SK-N-SH (cell line): ENCODE measurements around the gene TIGAR. TPM values are rescaled to one million over a fixed set of nuclear protein-coding genes. Genes with fewer than 3 reads are reported as not detected.

ENCODE experiments used
- CTCF ChIA-PET: fragments of 300-600, 350-600 bp; formaldehyde crosslinking; extraction: SDS; loops from one replicate; lab custom pipeline; 2021; lab: Yijun Ruan, JAX
- POLR2A ChIA-PET: fragments of 350-600 bp; sonication (Branson Sonifier 250); formaldehyde crosslinking; extraction: SDS; loops from one replicate; lab custom pipeline; 2020; ENCODE audit warnings: antibody characterized with exemption, inconsistent platforms; lab: Yijun Ruan, JAX
- DNase-seq: peaks from one replicate; pipeline ENCODE4 v3.0.0; 2012
- H2AFZ ChIP-seq: fragments of 200-600 bp; sonication (generic); 2 replicates; pipeline ENCODE4 v1.8.1; 2016; ENCODE audit warnings: antibody characterized with exemption, mild to moderate bottlenecking, low read depth
- H3F3A ChIP-seq: fragments of 200-600 bp; sonication (generic); replicated peaks from 2 replicates; pipeline ENCODE3; 2016; ENCODE audit warnings: antibody characterized with exemption, mild to moderate bottlenecking; ENCODE audit not compliant: insufficient read depth
- H3K27ac ChIP-seq, 2 experiments: fragments of 200-500 bp in 1 of 2; fragments of 200-600 bp in 1 of 2; sonication (Bioruptor generic) in 1 of 2; sonication (generic), shearing (Covaris generic) in 1 of 2; 2 replicates each; pipeline versions ENCODE4 v1.5.1 to v1.6.1; 2014 to 2016; ENCODE audit warnings: low read depth in 2 of 2, inconsistent platforms in 1 of 2, low read length in 1 of 2, mild to moderate bottlenecking in 1 of 2, mixed read lengths in 1 of 2
- H3K27me3 ChIP-seq: fragments of 200-600 bp; sonication (generic), shearing (Covaris generic); 2 replicates; pipeline ENCODE4 v1.6.1; 2016; ENCODE audit warnings: mixed run types; ENCODE audit not compliant: insufficient read depth
- H3K36me3 ChIP-seq, 2 experiments: fragments of 200-500 bp in 1 of 2; fragments of 200-600 bp in 1 of 2; sonication (Bioruptor generic) in 1 of 2; sonication (generic) in 1 of 2; replicated peaks in 1 of 2; 2 replicates each; pipeline versions ENCODE3 to v1.5.1; 2014 to 2016; ENCODE audit warnings: low read length in 1 of 2, mild to moderate bottlenecking in 1 of 2; ENCODE audit not compliant: insufficient read depth in 2 of 2, control insufficient read depth in 1 of 2
- H3K4me1 ChIP-seq, 2 experiments: fragments of 200-500 bp in 1 of 2; fragments of 200-600 bp in 1 of 2; sonication (Bioruptor generic) in 1 of 2; sonication (generic), shearing (Covaris generic) in 1 of 2; 2 replicates each; pipeline versions ENCODE4 v1.5.1 to v1.6.1; 2014 to 2016; ENCODE audit warnings: low read depth in 1 of 2, low read length in 1 of 2, mixed run types in 1 of 2; ENCODE audit not compliant: insufficient read depth in 2 of 2, control insufficient read depth in 1 of 2
- H3K4me2 ChIP-seq: fragments of 200-600 bp; sonication (generic), shearing (Covaris generic); 2 replicates; pipeline ENCODE4 v1.6.1; 2017; ENCODE audit warnings: mixed run types
- H3K4me3 ChIP-seq, 2 experiments: fragments of 200-500 bp in 1 of 2; fragments of 200-600 bp in 1 of 2; sonication (Bioruptor generic) in 1 of 2; sonication (generic), shearing (Covaris generic) in 1 of 2; 2 replicates each; pipeline versions ENCODE4 v1.5.1 to v1.8.1; 2014 to 2016; ENCODE audit warnings: low read depth in 2 of 2, inconsistent platforms in 1 of 2, low read length in 1 of 2, mild to moderate bottlenecking in 1 of 2, mixed read lengths in 1 of 2, moderate library complexity in 1 of 2
- H3K79me2 ChIP-seq: fragments of 200-600 bp; sonication (generic); 2 replicates; pipeline ENCODE4 v1.8.1; 2017; ENCODE audit warnings: mild to moderate bottlenecking; ENCODE audit not compliant: insufficient read depth
- H3K9ac ChIP-seq: fragments of 200-600 bp; sonication (generic); 2 replicates; pipeline ENCODE4 v1.6.1; 2017; ENCODE audit warnings: mixed run types
- H3K9me2 ChIP-seq: fragments of 200-600 bp; sonication (generic); 2 replicates; pipeline ENCODE4 v1.6.1; 2017; ENCODE audit warnings: mixed run types
- H3K9me3 ChIP-seq: fragments of 200-600 bp; sonication (generic); 2 replicates; pipeline ENCODE4 v1.6.1; 2017; ENCODE audit warnings: mixed run types, mild to moderate bottlenecking, moderate library complexity
- H4K20me1 ChIP-seq: fragments of 200-600 bp; sonication (generic); 2 replicates; pipeline ENCODE4 v1.6.1; 2017; ENCODE audit warnings: mild to moderate bottlenecking, mixed run types; ENCODE audit not compliant: insufficient read depth
- CHD2 ChIP-seq: fragments of 150-350 bp; IDR thresholded peaks from 2 replicates; pipeline ENCODE4 v1.6.1; 2018; ENCODE audit warnings: low read length; ENCODE audit not compliant: partially characterized antibody
- EP300 ChIP-seq, 2 experiments: IDR thresholded peaks; 2 replicates each; pipeline versions ENCODE4 v1.4.0 to v1.6.1; 2012; ENCODE audit warnings: borderline replicate concordance in 1 of 2, low read depth in 1 of 2, low read length in 1 of 2
- EZH2phosphoT487 ChIP-seq: fragments of 200-600 bp; sonication (generic); IDR thresholded peaks from 2 replicates; pipeline ENCODE4 v1.6.1; 2017; ENCODE audit warnings: low read depth, mixed run types, mild to moderate bottlenecking, antibody characterized with exemption, moderate library complexity, borderline replicate concordance
- GABPA ChIP-seq: IDR thresholded peaks from 2 replicates; pipeline ENCODE4 v1.4.0; 2012; ENCODE audit warnings: low read depth, mild to moderate bottlenecking
- MAX ChIP-seq: IDR thresholded peaks from 2 replicates; pipeline ENCODE4 v1.4.0; 2012; ENCODE audit warnings: low read depth
- REST ChIP-seq: IDR thresholded peaks from 2 replicates; pipeline ENCODE4 v1.6.1; 2012; ENCODE audit warnings: mild to moderate bottlenecking, low read depth, low read length, moderate library complexity
- RFX5 ChIP-seq: IDR thresholded peaks from 2 replicates; pipeline ENCODE4 v1.6.1; 2012; ENCODE audit warnings: mild to moderate bottlenecking, improper control_type of control experiment, low read length
- RXRA ChIP-seq: IDR thresholded peaks from 2 replicates; pipeline ENCODE4 v1.4.0; 2012; ENCODE audit warnings: low read depth, mild to moderate bottlenecking, borderline replicate concordance
- SIN3A ChIP-seq: IDR thresholded peaks from 2 replicates; pipeline ENCODE4 v1.6.1; 2012; ENCODE audit warnings: low read depth, mild to moderate bottlenecking, low read length, moderate library complexity, borderline replicate concordance
- TAF1 ChIP-seq: IDR thresholded peaks from 2 replicates; pipeline ENCODE4 v1.6.1; 2012; ENCODE audit warnings: low read depth, mild to moderate bottlenecking, low read length, moderate library complexity, borderline replicate concordance
- ZBTB33 ChIP-seq: IDR thresholded peaks from 2 replicates; pipeline ENCODE4 v1.4.0; 2012; ENCODE audit warnings: low read depth, borderline replicate concordance
- WGBS: methylation state at CpG from one replicate; pipeline ENCODE4 v1.1.6; 2017; ENCODE audit warnings: low lambda C conversion rate; 5-methylcytosine and 5-hydroxymethylcytosine counted together
- polyA plus RNA-seq, 3 experiments: library from polyadenylated mRNA; depleted of rRNA; stranded (reverse); fragments of >200 nt; gene quantifications; 2 replicates each; pipeline ENCODE4 v1.2.3, GENCODE V29; 2012

TIGAR gene
- polyA plus RNA-seq, 1 of the 3 experiments (the other 2 are of a cell fraction), result 8.3 TPM

- no peak for TF ChIP-seq MAX
- no peak for TF ChIP-seq GABPA
- no peak for TF ChIP-seq SIN3A
These were observed 67.0 kb downstream of the TIGAR start (continued) for GRCh38 chr12:4388032-4388431.

- ChIA-PET POLR2A (interaction anchor here (0.8 kb wide), 1 partner anchor 26 kb away, joined by 3 read pairs; no protein-coding TSS in a partner anchor), CTCF (interaction anchor here (1.2 to 1.4 kb wide), 3 partner anchors 23 to 33 kb away, joined by 3 to 4 read pairs (median 4); no protein-coding TSS in a partner anchor)
- Histone ChIP-seq H3K4me3 (no peak overlapping the region), H3K9me2 (no peaks in the 10 kb centered on the region), H3K27ac (no peak overlapping the region), H3K9me3 (no peaks in the 10 kb centered on the region), H4K20me1 (no peaks in the 10 kb centered on the region), H3K4me2 (no peak overlapping the region), H3K27me3 (no peaks in the 10 kb centered on the region; the same call in 1 of the 2 replicates), H3K9ac (no peak overlapping the region), H3K79me2 (no peaks in the 10 kb centered on the region), H3K4me1 (peaks cover 0 to 24% of the 10 kb centered on the region in 2 experiments; a peak in 2 of 4 replicates), H2AFZ (no peak overlapping the region), H3K36me3 (no peaks in the 10 kb centered on the region), H3F3A (no peaks in the 10 kb centered on the region)
- no peak for TF ChIP-seq RFX5
- no peak for TF ChIP-seq MAX
- TF ChIP-seq REST, result no peak
- no peak for TF ChIP-seq EP300 (IDR thresholded peaks at IDR 0.05; ENCODE audit: borderline replicate concordance in 1 of 2, low read depth in 1 of 2, low read length in 1 of 2)
- no peak for TF ChIP-seq EZH2phosphoT487
- 38% methylated on average over 2 of the region's 2 CpGs for WGBS
- no peak for DNase-seq
These were observed 67.6 kb downstream of the TIGAR start for GRCh38 chr12:4388662-4389061.

GRCh38 chr12:4392223-4392742 lies 71.3 kb downstream of the TIGAR start:
- no peak for DNase-seq
- Histone ChIP-seq H2AFZ (no peak overlapping the region), H3K4me1 (peaks cover 0 to 7% of the 10 kb centered on the region in 2 experiments; a peak in 1 of 4 replicates), H3K9ac (no peak overlapping the region), H3K27me3 (no peaks in the 10 kb centered on the region; the same call in 1 of the 2 replicates), H3K27ac (no peak overlapping the region), H3F3A (no peaks in the 10 kb centered on the region), H4K20me1 (no peaks in the 10 kb centered on the region), H3K79me2 (no peaks in the 10 kb centered on the region), H3K4me2 (no peak overlapping the region), H3K9me3 (no peaks in the 10 kb centered on the region), H3K36me3 (no peaks in the 10 kb centered on the region), H3K4me3 (no peak overlapping the region), H3K9me2 (no peaks in the 10 kb centered on the region)
- TF ChIP-seq RXRA (no peak), ZBTB33 (no peak), CHD2 (no peak), TAF1 (no peak)
- 52% methylated on average over 11 of the region's 15 CpGs for WGBS
- CTCF ChIA-PET, result no interaction called here
- POLR2A ChIA-PET, result no interaction called here
